Measurements from ENCODE around the gene SLCO1A2. TPM values are rescaled to one million over a fixed set of nuclear protein-coding genes. Genes with fewer than 3 reads are reported as not detected.

Gene SLCO1A2
- total RNA-seq, 1 donor from 2014 or later = not detected

DNA sequence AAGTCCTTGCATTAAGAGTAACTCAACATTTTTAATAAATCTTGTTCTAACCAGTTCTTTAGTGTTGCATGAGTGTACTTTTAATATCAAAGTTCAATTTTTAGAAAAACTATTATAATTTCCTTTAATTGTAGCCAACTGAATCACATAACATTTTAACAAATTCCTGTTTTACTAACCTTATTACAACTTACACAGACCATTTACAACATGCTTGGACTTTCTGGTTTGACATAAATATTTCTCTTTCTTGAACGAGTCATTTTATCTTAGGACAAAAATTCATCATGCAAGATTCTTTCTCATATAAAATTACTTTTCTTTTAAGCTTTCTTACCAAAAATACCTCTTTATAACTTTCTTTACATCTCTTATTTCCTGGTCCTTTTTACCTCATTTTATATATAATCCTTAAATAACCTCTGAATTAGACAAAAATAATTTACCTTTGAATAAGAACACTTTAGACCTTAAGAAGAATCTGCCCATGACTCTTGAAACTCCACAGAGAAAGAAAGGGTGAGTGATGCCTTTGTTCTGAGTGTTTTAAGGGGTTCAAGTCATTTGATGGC is 3.9 kb downstream of the SLCO1A2 start:
- DNase-seq (ENCODE audit: low spot score) = no peak

DNA sequence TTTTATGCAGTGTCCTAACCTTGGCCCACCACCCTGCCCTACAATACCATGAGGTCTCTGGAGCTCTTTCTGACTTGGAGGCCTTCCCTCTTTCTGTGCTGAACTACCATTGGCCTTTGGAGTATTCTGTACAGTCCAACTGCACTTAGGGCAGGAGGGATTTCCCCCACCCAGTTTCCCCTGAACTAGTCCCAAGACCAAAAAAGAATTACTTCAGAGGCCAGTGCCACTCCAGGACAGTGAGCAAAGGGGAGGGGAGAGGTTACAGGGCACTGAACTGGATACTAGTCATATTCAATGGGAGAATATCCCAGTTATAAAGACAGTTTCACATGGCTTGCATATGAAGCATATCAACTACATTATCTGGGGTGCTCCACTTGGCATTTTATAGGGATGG is 6.1 kb downstream of the SLCO1A2 start:
- DNase-seq (ENCODE audit: low spot score) = no peak

DNA sequence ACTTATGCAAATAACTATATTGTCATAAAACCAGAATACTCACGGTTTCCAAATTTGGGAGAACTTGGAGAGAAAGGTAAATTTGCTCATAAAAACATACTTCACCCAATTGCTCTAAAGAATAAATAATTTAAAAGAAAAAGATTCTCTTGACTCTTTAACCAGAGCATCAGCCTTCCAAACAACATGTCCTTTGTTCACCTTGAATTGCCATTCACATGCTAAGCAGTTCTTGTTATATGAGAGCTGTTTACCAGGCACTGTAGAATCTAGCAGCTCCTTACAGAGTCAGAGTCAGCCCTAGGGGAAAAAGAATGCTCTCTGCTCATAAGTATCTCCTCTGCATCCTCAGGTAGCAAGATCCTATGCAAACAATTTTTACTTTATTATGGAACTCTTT is 10.2 kb downstream of the SLCO1A2 start:
- no peak for DNase-seq (ENCODE audit: low spot score)

DNA sequence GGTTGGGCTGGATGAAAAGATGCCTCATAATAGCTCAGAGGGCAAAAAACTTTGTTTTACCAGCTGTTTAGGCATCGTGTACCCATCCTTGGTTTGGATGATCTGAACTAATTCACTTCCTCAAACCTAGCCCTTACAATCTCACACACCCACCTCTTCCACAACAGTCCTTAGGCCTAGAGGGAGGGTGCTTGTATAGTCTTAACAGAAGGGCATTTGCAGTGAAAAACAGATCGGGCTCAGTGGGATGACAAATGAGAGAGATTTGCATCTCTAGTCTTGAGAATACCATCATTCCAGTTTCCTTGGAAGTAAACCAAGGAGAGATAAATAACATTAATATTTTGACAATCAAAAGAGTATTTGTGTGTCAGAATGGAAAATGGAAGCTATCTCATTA is 11.0 kb downstream of the SLCO1A2 start:
- no peak for DNase-seq (ENCODE audit: low spot score)

DNA sequence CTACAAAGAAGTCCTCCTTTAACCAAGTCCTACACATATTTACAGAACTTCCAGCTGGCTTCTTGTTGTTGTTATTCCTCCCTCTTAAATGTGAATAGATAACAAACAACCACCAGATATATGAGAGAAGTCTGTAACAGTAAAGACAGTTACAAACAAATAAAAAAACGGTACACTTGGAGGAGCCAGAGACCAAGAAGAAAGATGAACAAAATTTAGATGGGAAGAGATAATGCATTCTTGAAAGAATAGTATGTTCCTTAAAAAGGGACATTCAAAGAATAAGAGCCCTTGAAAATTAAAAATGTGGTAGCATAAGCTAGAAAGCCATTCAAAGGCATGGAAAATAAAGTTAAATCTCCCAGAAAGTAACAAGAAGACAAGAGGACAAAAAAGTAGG is 25.9 kb downstream of the SLCO1A2 start:
- DNase-seq (ENCODE audit: low spot score) = no peak

DNA sequence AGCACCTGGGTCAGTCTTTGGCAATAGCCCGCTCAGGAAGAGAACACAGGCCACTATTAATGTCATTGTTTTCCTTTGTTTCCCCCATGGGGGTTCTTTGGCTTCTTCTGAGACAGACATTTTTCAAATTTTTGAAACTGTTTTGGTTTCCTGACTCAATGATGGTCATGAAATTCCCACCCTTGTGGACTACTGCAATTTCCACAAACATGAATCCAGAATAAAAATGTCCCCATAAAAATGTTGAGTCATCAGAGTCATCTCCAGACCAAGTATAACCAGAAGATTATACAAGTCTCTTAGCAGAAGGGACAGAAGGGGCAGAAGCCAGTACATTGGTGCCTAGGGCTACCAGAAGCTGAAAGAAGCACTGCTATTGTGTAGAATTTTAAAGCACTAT is 29.1 kb downstream of the SLCO1A2 start:
- DNase-seq (ENCODE audit: low spot score) = no peak

DNA sequence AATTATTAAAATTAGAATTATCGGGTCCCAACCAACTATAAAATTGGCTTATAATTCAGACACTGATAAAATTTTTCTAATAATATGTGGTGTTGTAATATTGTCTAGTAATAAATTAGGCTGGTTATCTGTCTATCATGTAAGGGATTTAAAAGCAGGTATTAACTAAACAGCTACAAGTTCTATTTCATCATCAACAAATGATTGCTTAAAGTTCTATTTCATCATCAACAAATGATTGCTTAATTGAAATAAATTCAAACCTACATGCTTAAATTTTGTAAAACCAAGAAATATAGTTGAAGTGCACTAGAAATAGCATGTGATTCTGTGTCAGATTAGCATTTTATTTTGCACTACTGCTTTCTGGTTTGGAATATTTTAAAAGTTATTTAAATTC is 34.1 kb downstream of the SLCO1A2 start:
- DNase-seq (ENCODE audit: low spot score) = no peak

DNA sequence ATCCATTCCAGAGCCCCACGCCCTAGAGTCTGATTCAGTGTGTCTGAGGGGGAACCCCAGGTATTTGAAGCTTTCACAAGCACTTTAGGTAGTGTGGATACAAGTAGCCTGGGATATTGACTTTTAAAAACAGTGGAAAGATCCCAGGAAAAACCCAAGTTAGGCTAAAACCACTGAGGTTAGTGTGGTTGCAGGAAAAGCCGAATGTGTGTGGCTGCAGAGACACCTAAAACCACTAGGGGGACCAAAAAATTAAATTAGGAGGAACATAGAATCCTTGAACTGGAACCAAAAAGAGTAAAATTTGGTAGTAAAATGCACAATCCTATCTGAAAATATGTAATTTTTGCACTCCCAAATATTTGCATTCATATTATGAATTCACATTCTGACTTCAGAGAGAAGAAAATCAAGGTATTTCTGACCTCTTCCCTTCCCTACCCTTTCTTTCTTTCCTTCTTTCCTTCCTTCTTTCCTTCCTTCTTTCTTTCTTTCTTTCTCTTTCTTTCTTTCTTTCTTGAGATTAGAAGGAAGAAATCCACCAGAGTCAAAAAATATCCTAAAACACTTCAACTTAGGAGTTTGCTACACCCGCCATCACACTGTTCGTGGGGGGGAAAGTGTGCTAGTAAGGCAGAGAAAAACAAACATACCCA is 37.8 kb downstream of the SLCO1A2 start:
- DNase-seq (ENCODE audit: low spot score) = no peak

DNA sequence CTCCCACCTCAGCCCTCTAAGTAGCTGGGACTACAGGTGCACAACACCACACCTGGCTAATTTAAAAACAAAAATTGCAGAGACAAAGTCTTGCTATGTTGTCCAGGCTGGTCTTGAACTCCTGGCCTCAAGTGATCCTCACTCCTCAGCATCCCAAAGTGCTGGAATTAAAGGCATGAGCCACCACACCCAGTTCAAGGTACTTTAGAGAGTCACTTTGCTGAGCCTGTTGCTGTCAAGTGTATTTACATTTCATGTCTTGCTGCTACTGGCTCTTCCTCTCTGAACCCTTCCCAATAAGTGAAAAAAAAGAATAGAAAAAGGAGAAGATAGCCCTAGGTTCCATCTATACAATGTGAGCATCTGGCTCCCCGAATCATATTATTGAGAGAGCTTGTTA is 38.4 kb downstream of the SLCO1A2 start:
- no peak for DNase-seq (ENCODE audit: low spot score)

DNA sequence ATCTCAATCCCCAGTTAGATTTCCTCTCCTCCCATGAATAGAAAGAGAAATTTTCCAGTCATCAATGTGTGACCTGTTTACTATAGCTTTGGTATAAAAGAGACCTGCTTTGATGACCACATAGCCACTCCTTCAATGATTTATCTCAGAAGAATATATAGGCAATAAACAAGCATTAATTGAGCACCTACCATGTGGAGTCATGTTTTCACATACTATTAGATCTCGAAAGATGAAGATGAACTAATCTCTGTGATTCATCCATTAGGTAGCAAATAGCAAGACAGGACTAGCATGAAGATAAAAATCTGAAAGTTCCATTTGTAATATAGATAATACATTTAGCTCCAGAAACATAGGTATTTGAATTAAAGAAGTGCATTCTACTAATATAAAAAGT is 40.5 kb downstream of the SLCO1A2 start:
- DNase-seq (ENCODE audit: low spot score) = no peak

DNA sequence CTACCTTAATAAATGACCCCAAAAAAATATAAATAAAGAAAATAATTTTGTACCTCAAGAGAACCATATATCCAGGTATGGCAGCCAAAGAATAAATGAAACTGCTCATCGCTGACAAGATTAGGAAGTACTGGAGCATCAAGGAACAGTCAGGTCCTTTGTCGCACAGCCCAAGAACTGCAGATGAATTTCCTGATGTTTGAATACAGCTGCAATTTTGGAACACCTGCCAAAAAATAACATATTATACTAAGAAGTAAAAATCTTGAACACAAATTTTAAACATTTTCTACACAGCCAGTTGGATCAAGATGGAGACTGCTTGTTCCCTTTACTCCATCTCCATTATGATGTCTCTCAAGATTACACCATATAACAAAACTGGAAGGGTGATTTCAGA is 42.6 kb downstream of the SLCO1A2 start:
- DNase-seq (ENCODE audit: low spot score) = no peak

DNA sequence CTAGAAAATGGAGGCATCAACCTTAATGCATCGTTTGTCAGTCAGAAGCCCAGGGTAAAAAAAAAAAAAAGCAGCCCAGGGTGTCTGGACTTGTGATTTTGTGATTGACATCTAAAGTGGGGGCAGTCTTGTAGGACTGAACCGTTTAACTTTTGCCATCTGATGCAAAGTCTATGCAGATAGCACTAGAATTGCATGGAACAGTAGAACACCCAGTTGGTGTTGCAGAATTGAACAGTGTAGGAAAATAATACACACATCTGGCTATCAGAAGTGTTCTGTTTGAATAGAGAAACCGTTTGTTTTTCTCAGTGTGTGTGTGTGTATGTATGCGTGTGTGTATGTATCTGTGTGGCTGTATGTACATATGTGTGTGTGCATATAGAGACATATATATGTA is 45.0 kb downstream of the SLCO1A2 start:
- DNase-seq (ENCODE audit: low spot score) = no peak

DNA sequence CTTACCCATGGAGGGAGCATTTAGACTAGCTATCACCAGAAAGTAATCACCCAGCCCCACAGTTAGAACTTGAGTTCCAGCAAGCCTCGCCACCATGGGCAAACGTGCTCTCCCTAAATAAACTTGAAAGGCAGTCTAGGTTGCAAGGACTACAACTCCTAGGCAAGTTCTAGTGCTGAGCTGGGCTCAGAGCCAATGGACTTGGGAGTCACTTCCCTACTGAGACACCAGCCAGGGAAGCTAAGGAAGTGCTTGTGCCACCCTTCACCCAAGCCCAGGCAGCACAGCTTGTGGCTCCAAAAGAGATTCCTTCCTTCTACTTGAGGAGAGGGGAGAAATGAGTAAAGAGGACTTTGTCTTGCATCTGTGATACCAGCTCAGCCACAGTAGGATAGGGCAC is 57.9 kb downstream of the SLCO1A2 start:
- DNase-seq (ENCODE audit: low spot score) = no peak

DNA sequence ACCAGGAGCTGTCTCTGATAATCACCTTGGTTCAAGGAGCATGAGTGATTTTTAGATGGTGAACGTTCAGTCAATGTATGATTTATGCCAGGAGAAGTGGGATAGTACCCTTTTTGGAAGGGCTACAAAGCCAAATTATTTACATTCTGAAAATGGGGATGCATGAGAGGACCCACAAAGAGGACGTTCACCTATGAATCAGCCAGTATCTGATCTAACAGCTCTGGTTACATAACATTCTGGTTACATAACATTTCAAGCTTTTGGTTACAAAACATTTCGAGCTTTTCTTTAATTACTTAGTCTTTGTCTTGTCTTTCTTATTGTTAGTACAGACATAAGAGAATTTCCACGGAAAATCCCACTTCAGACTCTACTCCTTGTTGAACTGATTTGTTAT is 68.8 kb downstream of the SLCO1A2 start:
- DNase-seq (ENCODE audit: low spot score) = no peak

DNA sequence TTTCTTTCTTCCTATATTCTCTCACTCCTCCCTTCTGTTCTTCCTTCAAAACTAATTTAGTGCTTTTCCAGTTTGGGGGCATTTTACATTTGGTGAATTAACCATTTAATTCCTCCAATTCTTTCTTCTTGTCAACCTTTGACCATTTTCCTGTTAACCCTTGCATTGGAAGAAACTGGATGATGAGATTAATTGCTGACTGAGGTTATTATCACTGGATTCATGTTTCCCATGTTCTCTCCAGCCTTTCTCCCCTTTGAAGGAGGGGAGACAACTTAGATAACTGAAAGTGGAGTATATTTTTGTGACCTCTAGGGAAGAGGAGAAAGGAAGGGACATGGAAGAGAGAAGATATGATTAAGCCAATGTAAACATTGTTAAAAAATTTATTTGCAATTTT is 70.5 kb downstream of the SLCO1A2 start:
- DNase-seq (ENCODE audit: low spot score) = no peak

DNA sequence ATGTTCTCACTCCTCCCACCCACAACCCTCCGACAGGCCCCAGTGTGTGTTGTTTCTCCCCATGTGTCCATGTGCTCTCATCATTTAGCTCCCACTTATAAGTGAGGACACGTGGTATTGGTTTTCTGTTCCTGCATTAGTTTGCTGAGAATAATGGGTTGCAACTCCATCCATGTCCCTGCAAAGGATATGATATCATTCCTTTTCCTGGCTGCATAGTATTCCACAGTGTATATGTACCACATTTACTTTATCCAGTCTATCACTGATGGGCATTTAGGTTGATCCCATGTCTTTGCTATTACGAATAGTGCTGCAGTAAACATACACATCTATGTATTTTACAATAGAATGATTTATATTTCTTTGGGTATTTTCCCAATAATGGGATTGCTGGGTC is 77.5 kb downstream of the SLCO1A2 start:
- no peak for DNase-seq (ENCODE audit: low spot score)

DNA sequence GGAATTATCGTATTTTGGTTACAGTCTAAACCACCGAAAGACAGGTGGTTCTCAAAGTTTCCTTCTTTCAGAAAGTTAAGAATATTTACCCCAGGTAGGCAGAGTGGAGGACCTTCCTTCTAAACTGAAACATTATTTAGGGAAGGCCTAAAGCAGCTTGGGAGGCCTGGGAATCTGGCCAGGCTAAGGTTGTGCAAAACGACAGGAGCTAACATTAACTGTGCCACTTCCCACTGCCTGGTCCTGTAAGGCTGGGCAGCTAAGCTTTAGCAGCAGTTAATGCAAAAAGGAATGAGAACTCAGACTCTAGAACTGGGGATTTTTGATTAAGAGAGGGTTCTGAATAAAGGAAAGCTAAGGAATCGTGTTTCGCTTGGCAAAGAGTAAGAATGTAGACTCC is 82.6 kb downstream of the SLCO1A2 start:
- no peak for DNase-seq (ENCODE audit: low spot score)

DNA sequence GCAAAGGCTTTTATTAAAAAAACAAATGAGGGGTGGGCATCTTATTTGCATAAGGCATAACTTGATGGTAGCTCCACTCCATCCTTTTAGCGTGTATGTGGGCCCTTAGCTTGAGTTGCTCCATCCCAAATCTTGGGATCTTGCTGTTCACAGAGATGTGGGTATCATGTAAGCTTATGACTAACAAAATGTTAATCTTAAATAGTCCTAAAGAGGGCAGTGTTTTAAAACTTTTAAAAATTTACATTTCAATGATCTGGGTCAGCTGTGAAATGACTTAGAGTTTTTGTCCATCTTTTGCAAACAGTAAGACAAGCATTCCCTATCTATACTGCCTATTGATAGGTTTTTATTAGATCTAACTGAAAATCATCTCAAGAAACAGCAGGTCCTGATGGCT is 86.0 kb downstream of the SLCO1A2 start:
- no peak for DNase-seq (ENCODE audit: low spot score)

DNA sequence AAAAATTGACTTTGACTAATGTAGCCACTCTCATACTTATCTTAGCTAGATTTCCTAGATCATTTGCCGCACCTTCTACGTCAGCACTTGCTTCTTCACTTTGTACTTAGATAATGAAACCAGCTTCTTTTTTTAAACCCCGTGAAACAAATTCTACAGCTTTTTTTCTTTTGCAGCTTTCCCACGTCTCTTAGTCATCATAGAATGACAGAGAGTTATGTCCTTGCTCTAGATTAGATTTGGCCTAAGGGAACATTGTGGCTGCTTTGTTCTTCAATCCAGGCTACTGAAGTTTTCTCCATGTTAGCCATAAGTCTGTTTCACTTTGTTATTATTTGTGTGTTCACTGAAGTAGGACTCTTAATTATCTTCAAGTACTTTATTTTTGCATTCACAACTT is 94.9 kb downstream of the SLCO1A2 start:
- DNase-seq (ENCODE audit: low spot score) = no peak

DNA sequence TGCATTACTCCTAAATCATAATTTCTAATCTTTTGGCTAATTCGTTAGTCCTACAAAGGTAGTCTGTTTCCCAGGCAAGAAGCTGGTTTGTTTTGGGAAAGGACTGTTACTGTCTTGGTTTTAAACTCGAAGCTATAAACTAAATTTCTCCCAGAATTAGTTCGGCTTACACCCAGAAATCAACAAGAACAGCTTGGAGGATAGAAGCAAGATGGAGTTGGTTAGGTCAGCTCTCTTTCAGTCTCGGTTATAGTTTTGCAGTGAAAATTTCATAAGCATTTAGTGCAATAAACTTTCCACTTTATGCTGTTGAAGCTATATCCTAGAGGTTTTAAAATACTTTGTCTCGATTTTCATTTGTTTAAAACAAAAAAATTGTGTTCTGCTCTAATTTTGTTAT is 100.3 kb downstream of the SLCO1A2 start:
- no peak for DNase-seq (ENCODE audit: low spot score)

DNA sequence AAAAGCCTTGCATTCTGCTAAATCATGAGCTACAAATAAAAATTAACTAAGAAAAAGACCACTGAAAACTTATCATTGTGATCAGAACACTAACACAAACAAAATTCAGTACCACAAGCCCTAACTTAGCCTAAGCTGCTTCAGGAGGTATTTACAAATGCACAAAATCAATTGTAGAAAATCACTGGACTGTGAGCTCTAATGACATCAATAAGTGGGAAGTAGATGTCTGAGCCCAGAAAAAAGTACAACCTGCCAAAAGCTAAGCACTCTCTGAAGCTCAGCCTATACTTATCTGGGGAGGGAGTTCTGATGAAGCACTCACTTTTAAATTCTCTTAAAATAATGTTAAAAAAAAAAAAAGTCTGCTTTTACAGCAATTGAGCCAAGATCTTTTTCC is 110.8 kb downstream of the SLCO1A2 start:
- DNase-seq (ENCODE audit: low spot score) = no peak

DNA sequence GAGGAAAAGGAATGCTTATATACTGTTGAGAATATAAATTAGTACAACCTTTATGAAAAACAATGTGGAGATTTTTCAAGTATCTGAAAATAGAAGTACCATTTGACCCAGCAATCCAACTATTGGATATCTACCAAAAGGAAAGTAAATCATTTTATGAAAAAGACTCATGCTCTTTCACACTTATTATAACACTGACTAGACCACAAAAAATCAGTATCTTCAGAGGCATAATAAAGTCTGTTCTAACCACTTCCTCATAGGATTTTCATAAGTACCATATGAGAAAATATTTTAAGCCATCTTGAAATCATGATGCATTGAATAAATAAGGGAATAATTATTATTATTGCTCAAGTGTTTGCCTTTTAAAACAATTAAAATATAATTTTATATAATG is 112.9 kb downstream of the SLCO1A2 start:
- DNase-seq (ENCODE audit: low spot score) = no peak

DNA sequence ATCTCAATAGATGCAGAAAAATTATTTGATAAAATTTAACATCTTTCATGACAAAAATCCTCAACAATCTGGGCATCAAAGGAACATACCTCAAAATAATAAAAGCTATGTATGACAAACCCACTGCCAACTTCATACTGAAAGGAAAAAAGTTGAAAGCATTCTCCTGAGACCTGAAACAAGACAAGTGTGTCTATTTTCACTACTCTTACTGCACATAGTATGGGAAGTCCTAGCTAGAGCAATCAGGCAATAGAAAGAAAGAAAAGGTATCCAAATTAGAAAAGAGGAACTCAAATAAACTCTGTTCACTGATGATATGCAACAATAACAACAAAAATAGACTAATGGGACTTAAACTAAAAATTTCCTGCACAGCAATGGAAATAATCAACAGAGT is 113.6 kb downstream of the SLCO1A2 start:
- DNase-seq (ENCODE audit: low spot score) = no peak

DNA sequence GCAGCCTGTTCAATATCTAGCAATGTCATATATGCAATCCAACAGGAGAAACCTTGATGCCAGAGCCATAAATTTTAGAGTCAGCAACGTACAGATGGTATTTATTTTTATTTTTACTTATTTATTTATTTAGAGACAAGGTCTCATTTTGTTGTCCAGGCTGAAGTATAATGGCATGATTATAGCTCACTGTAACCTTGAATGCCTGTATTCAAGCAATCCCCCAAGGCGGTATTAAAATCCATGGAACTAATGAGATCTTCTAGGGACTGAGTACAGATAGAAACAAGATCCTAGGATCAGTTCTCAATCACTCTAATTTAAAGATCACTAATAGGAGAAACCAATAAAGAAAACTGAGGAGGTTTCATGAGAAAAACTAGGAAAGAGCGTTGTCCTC is 114.5 kb downstream of the SLCO1A2 start:
- DNase-seq (ENCODE audit: low spot score) = no peak
